ENCODE data around the gene PATE4. TPM values are rescaled to one million over a fixed set of nuclear protein-coding genes. Genes with fewer than 3 reads are reported as not detected.
A peak's percentile ranks its signal among the peaks of the same experiment; 100 is the strongest.

The PATE4 gene
- total RNA-seq, 1 donor from 2014 or later, result not detected

- no peak for DNase-seq
- no peak for TF ChIP-seq CTCF (IDR thresholded peaks at IDR 0.05)
- no peaks in the 10 kb centered on the region for H3K4me1 ChIP-seq
- ATAC-seq, result no peak
- H3K36me3 ChIP-seq, result no peaks in the 10 kb centered on the region
- no peaks in the 10 kb centered on the region for H3K27me3 ChIP-seq
- no peak overlapping the region for H3K27ac ChIP-seq
- H3K4me3 ChIP-seq, result no peak overlapping the region
- no peaks in the 10 kb centered on the region for H3K9me3 ChIP-seq
- intact Hi-C loops (cut with DNase I), result no loop called here
Measured at GRCh38 chr11:125869521-125869920, 36.4 kb downstream of the PATE4 start.

- Histone ChIP-seq H3K27ac (no peak overlapping the region), H3K4me3 (no peak overlapping the region), H3K4me1 (no peaks in the 10 kb centered on the region), H3K27me3 (no peaks in the 10 kb centered on the region), H3K36me3 (no peaks in the 10 kb centered on the region), H3K9me3 (no peaks in the 10 kb centered on the region)
- intact Hi-C loops (cut with DNase I), result no loop called here
- DNase-seq (no peak), ATAC-seq (peak; percentile 78)
- peak; percentile 59 for TF ChIP-seq CTCF (IDR thresholded peaks at IDR 0.05)
Measured at GRCh38 chr11:125871391-125872137, 38.4 kb downstream of the PATE4 start.

- Histone ChIP-seq H3K9me3 (no peaks in the 10 kb centered on the region), H3K36me3 (no peaks in the 10 kb centered on the region), H3K27me3 (no peaks in the 10 kb centered on the region), H3K27ac (no peak overlapping the region), H3K4me1 (no peaks in the 10 kb centered on the region), H3K4me3 (no peak overlapping the region)
- no peak for TF ChIP-seq CTCF (IDR thresholded peaks at IDR 0.05)
- no peak for ATAC-seq
- intact Hi-C loops (cut with DNase I), result no loop called here
- no peak for DNase-seq
Measured at GRCh38 chr11:125872138-125872491, 39.0 kb downstream of the PATE4 start.

GRCh38 chr11:125873881-125874555, 40.9 kb downstream of the PATE4 start:
- no peaks in the 10 kb centered on the region for H3K36me3 ChIP-seq
- no peak overlapping the region for H3K27ac ChIP-seq
- intact Hi-C loops (cut with DNase I), result no loop called here
- H3K4me1 ChIP-seq, result no peaks in the 10 kb centered on the region
- TF ChIP-seq CTCF (IDR thresholded peaks at IDR 0.05), result no peak
- ATAC-seq (no peak), DNase-seq (no peak)
- no peak overlapping the region for H3K4me3 ChIP-seq
- H3K9me3 ChIP-seq, result no peaks in the 10 kb centered on the region
- H3K27me3 ChIP-seq, result no peaks in the 10 kb centered on the region

GRCh38 chr11:125874556-125875124, 41.5 kb downstream of the PATE4 start:
- ATAC-seq (peak; percentile 94), DNase-seq (no peak)
- Histone ChIP-seq H3K4me3 (no peak overlapping the region), H3K9me3 (no peaks in the 10 kb centered on the region), H3K27ac (no peak overlapping the region), H3K4me1 (no peaks in the 10 kb centered on the region), H3K36me3 (no peaks in the 10 kb centered on the region), H3K27me3 (no peaks in the 10 kb centered on the region)
- intact Hi-C loops (cut with DNase I), result no loop called here
- peak; percentile 82 for TF ChIP-seq CTCF (IDR thresholded peaks at IDR 0.05)

Measured in upper lobe of right lung (tissue), 1 donor.